Testis (tissue), 3 donors: ENCODE measurements around the gene CORO2B. TPM values are rescaled to one million over a fixed set of nuclear protein-coding genes. Genes with fewer than 3 reads are reported as not detected.

ENCODE experiments used
- DNase-seq: peaks from one replicate; pipeline ENCODE4 v3.0.0-alpha.2; 2019
- H3K27ac ChIP-seq, 2 donors: fragments of 200-600 bp; sonication (generic); one replicate each; pipeline ENCODE4 v1.5.1; 2019
- H3K27me3 ChIP-seq: fragments of 200-600 bp; sonication (generic); one replicate; pipeline ENCODE4 v1.5.1; 2019
- H3K36me3 ChIP-seq: fragments of 200-600 bp; sonication (generic); one replicate; pipeline ENCODE4 v1.5.1; 2017; ENCODE audit warnings: low read depth; ENCODE audit errors: missing control alignments
- H3K4me1 ChIP-seq: fragments of 200-600 bp; sonication (generic); one replicate; pipeline ENCODE4 v1.5.1; 2019
- H3K4me3 ChIP-seq, 2 donors: fragments of 200-600 bp; sonication (generic); one replicate each; pipeline ENCODE4 v1.5.1; 2017 to 2019
- H3K9me3 ChIP-seq: fragments of 200-600 bp; sonication (generic); one replicate; pipeline ENCODE4 v1.5.1; 2017
- POLR2A ChIP-seq: fragments of 450-650 bp; IDR thresholded peaks from one replicate; pipeline ENCODE4 v1.6.1; 2017; ENCODE audit warnings: antibody characterized with exemption, mild to moderate bottlenecking, moderate library complexity
- WGBS, 2 donors: methylation state at CpG; one replicate each; pipeline ENCODE4 v1.1.5; 2018; 5-methylcytosine and 5-hydroxymethylcytosine counted together
- intact Hi-C: fragments of 100-400 bp; cut with DNase I; formaldehyde crosslinking; loops from one replicate; pipeline ENCODE4 v1.15.1; 2023; ENCODE audit warnings: low total_unique reads
- polyA plus RNA-seq: library from polyadenylated mRNA; stranded (reverse); fragments of 350-450 nt; fragmentation: Illumina TruSeq; extraction: RNeasy Lipid Tissue Mini Kit (QIAGEN cat#74804); gene quantifications from one replicate; pipeline ENCODE4 v1.2.3, GENCODE V29; 2014; ENCODE audit warnings: low read depth, low replicate concordance; ENCODE audit not compliant: insufficient read depth
- total RNA-seq, 2 donors: library from RNA; depleted of rRNA; stranded (reverse); fragments of >200 nt; gene quantifications; one replicate each; pipeline ENCODE4 v1.2.3, GENCODE V29; 2016
- TF ChIP-seq, protein P1 (sequence below), 3 experiments: fragments of 450-650 bp in 2 of 3; fragments of 200-600 bp in 1 of 3; sonication (generic) in 1 of 3; IDR thresholded peaks; one replicate each; pipeline ENCODE4 v1.5.1; 2016 to 2019; ENCODE audit warnings: antibody characterized with exemption in 3 of 3, mild to moderate bottlenecking in 2 of 3, moderate library complexity in 1 of 3

The CORO2B gene
- total and polyA plus RNA-seq, 3 donors from 2014 or later = 1.4 to 4.3 (median 2.2) TPM

DNA sequence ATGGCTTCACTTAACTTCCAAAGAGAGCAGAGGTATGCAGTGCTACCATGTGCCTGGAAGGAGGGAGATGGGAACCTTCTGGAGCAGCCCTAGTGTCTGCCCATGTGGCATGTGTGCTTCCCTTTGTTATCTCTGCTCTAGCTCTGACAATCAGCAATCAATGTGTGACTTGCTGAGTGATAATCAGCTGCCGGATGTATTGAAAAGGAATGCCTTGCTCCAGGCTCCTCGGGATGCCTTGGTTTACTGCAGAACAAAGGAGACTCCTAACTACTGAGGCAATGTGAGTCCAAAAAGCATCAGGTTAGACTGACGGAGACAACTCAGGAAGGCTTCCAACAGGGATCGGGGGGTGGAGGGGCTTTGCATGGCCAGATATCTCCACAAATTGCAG, 36.0 kb upstream of the CORO2B start:
- Histone ChIP-seq H3K4me3 (no peak overlapping the region), H3K36me3 (no peaks in the 10 kb centered on the region), H3K27me3 (no peaks in the 10 kb centered on the region), H3K27ac (peak overlapping the region; percentile 55 to 56), H3K4me1 (peaks cover 13% of the 10 kb centered on the region), H3K9me3 (no peaks in the 10 kb centered on the region)
- TF ChIP-seq, protein P1, sequence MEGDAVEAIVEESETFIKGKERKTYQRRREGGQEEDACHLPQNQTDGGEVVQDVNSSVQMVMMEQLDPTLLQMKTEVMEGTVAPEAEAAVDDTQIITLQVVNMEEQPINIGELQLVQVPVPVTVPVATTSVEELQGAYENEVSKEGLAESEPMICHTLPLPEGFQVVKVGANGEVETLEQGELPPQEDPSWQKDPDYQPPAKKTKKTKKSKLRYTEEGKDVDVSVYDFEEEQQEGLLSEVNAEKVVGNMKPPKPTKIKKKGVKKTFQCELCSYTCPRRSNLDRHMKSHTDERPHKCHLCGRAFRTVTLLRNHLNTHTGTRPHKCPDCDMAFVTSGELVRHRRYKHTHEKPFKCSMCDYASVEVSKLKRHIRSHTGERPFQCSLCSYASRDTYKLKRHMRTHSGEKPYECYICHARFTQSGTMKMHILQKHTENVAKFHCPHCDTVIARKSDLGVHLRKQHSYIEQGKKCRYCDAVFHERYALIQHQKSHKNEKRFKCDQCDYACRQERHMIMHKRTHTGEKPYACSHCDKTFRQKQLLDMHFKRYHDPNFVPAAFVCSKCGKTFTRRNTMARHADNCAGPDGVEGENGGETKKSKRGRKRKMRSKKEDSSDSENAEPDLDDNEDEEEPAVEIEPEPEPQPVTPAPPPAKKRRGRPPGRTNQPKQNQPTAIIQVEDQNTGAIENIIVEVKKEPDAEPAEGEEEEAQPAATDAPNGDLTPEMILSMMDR (IDR thresholded peaks at IDR 0.05) = no peak
- no peak for TF ChIP-seq POLR2A
- 35 to 63% methylated on average over 4 of the region's 4 CpGs for whole genome bisulfite sequencing, 2 donors
- DNase-seq = no peak
- intact Hi-C loops = no loop called here

DNA sequence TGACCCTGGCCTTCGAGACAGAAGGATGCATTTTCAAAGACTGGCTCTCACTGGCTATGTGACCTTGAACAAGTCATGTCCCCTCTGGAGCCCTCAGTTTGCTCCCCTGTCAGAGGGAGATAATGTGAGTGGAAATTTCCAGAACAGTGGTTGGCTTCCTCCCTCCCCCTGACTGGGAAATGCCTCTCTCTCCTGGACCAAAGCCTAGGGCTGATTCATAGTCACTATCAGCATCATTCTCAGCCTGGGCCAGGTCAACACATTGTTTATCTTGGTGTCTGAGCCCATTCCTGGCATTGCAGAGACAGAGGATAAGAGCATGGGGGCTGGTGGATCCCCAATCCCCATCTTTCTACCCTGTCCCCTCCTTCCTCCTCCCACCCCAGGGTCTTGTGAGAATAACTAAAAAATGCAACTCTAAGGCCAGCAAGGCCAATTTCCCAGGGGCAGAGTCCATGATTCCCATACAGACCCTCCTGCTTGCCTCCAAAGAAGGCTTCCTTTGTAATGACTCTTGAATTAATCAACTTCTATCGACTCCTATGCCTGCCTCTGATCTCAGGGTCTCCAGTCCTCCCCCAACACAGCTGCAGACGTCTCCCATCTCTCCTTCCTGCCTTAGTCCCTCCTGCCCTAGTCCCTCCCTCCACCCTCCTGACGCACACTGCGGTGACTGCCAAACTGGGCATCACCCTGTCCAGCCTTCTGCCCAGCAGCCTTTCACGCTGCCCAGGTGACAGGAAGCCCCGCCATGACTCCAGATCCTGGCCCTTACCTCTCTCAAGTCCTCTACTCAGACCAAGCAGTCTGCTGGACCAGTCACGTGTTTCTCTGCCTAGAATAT, 35.4 kb upstream of the CORO2B start:
- intact Hi-C loops = no loop called here
- Histone ChIP-seq H3K4me3 (no peak overlapping the region), H3K4me1 (peaks cover 13% of the 10 kb centered on the region), H3K9me3 (no peaks in the 10 kb centered on the region), H3K27ac (peak overlapping the region; percentile 55 to 56), H3K36me3 (no peaks in the 10 kb centered on the region), H3K27me3 (no peaks in the 10 kb centered on the region)
- WGBS, 2 donors = 60 to 61% methylated on average over 8 of the region's 8 CpGs
- peak; percentile 76 for DNase-seq
- TF ChIP-seq, protein P1 (IDR thresholded peaks at IDR 0.05) = no peak
- no peak for TF ChIP-seq POLR2A

DNA sequence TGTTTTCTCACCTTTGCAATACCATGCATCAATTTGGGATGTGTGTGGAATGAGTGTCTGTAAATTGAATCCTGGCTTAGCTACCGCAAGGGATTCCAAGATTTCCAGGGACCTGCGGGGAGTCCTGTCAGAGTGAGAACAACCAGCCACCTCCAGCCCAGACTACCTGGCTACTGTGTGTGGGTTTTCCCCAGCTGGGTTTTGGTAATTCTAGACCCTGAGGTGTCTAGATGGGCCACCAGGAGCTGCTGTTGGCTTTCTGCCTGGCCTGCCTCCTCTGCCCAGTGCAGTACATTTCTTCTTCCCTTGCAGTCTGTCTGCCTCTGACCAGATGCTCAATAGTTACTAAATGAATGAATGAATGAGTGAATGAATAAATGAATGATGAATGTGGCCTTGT, 32.5 kb upstream of the CORO2B start:
- Histone ChIP-seq H3K36me3 (no peaks in the 10 kb centered on the region), H3K27ac (no peak overlapping the region), H3K4me3 (no peak overlapping the region), H3K9me3 (no peaks in the 10 kb centered on the region), H3K27me3 (no peaks in the 10 kb centered on the region), H3K4me1 (peaks cover 13% of the 10 kb centered on the region)
- no peak for DNase-seq
- TF ChIP-seq, protein P1 (IDR thresholded peaks at IDR 0.05) = no peak
- TF ChIP-seq POLR2A = no peak
- intact Hi-C loops = no loop called here
- 86 to 97% methylated on average over 2 of the region's 2 CpGs for WGBS, 2 donors

DNA sequence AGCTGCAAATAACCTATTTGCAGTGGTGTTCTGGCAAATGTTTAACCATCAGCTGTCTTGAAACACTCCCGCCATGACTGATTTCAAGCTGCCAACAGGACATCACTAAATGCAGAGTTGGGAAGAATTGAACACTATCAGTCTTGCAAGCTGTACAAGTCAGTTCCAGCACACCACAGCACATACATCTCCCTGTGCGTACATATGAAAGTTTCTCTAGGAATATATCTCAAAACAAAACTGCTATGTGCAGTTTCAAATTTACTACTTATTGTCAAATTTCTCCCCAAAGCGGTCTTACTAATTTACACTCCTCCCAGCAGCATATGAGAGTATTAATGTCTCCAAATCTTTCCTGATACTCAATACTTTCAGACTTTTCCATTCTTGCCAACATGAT, 30.4 kb upstream of the CORO2B start:
- intact Hi-C loops = no loop called here
- TF ChIP-seq, protein P1 (IDR thresholded peaks at IDR 0.05) = no peak
- no peak for TF ChIP-seq POLR2A
- H3K4me1 ChIP-seq = peaks cover 8% of the 10 kb centered on the region
- no peaks in the 10 kb centered on the region for H3K9me3 ChIP-seq
- no peak overlapping the region for H3K4me3 ChIP-seq
- 89 to 94% methylated on average over 3 of the region's 3 CpGs for WGBS, 2 donors
- no peaks in the 10 kb centered on the region for H3K36me3 ChIP-seq
- no peaks in the 10 kb centered on the region for H3K27me3 ChIP-seq
- DNase-seq = no peak
- no peak overlapping the region for H3K27ac ChIP-seq

DNA sequence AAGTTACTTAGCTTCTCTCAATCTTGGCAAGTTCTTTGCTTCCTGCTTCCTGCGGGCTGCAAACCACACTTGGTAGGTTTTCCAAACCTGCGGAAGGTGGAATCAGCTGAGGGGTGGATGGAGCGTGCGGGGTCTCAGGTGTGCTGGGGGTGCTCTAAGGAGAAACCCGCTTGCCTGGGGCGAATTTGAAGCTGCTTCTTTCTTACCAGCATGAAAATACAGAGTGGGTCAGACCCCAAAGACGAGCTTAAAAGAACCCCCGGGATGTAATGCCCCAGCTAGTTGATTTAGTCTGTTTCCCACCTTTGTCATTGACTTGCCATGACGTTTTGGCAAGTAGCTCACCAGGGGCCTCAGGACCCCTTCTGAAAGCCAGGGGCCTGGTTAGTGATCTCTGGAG, 28.8 kb upstream of the CORO2B start:
- Histone ChIP-seq H3K36me3 (no peaks in the 10 kb centered on the region), H3K4me3 (no peak overlapping the region), H3K4me1 (no peaks in the 10 kb centered on the region), H3K27ac (no peak overlapping the region), H3K9me3 (no peaks in the 10 kb centered on the region), H3K27me3 (no peaks in the 10 kb centered on the region)
- no peak for DNase-seq
- intact Hi-C loops = loop anchor here (10.0 kb wide), 1 partner anchor 325 kb away; no protein-coding TSS in a partner anchor
- 74 to 80% methylated on average over 7 to 9 of the region's 9 CpGs for WGBS, 2 donors
- TF ChIP-seq, protein P1 (IDR thresholded peaks at IDR 0.05) = no peak
- no peak for TF ChIP-seq POLR2A
